Fibroblast of skin of back (primary cell): ENCODE data around the gene DISP1.
"Not testable (repeated sequence)": the region's sequence is repeated elsewhere in the genome, so short reads cannot be mapped to it uniquely, and the experiment has no call there.

Experiments
- DNase-seq: peaks from one replicate; pipeline ENCODE4 v3.0.0-alpha.2; 2013

DISP1 gene

GRCh38 chr1:222798975-222799374 is 15.9 kb upstream of the DISP1 start:
- DNase-seq = no peak

DNA sequence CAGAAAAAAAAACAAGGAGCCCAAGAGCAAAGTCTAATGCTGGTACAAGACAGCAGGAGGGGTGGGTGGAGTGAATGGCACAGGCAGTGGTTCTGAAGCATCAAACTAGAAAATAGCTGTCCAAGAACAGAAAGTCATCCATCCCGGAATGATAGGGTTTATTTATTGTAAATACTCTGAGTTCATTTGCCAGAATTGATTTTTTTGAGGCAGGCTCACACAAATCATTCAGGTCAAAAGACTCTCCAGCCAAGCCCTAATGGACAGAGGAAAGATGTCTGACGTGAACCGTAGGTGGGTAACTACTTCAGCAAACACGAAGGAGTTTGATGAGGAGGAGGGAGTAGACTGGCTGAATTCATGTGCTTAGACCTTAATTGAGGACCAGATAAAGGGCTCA is 13.8 kb upstream of the DISP1 start:
- no peak for DNase-seq

DNA sequence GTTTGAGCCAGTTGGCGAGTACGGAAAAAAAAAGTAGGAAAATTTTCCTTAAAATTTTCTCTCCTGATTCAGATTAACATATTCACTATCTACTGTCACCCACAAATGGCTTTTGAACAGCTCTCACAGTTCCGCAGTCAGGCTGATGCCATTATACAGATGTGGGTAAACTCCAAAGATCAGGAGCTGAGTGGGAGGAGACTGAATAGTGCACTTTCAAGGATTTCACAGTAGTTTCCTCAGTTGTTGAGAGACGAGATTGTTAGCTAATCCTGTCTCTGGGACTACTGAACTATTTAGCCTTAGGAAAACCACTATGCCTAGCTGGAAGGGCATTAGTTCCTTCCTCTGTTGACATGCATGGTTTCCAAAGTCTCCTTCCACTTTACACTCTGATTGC is 3.2 kb upstream of the DISP1 start:
- DNase-seq = no peak

DNA sequence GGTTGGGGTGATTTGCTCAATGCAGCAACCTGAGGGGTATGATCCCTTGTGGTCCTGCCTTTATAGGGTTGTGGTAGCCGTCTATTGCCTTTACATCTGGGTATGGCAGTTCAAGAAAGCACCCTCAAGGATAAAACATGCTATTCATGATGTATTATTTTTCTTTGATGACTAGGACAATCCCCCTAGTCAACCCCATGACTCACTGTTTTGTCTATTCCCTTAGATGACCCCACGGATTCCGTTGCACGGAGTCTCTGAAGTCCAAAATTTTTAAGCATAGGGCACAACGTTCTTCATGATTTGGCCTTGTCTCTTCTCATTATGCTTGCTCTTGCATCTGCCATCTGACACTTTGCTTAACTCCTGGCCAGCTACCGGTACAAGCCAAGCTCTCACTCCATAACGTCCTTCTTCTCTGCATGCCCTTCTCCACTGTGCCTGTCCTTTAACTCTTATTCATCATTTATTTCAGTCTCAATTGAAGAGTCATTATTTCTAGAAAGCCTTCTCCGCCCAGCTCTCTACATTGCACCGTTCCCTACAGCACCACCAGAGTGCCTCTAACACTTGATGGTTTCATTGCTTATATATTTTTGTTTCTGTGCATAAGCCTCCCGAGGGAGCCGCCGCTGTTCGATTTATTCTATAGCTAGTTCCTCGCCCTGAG is 838 bp upstream of the DISP1 start:
- peak; percentile 84 for DNase-seq

GRCh38 chr1:222815440-222815765 is 564 bp downstream of the DISP1 start:
- DNase-seq = no peak

DNA sequence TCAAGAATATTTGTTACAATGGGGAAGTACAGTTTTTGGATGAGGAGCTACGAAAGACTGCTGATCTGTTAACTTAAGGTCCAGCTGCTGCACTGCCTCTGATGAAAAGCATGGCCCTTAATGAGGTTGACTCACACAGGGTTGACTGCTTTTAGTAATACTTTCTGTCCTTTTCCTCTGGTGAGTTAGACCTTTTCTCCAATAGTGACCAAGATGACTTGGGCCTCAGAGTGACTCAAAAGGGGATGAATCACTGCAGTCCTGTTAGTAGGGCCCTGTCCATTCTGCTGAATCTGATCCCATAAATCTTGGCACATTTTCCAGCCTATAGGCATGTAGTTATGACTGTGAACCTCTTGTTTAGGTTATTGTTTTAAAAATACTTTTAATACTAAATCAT is 2.7 kb downstream of the DISP1 start:
- peak; percentile 99 for DNase-seq

GRCh38 chr1:222818171-222818570 is 3.3 kb downstream of the DISP1 start:
- no peak for DNase-seq

DNA sequence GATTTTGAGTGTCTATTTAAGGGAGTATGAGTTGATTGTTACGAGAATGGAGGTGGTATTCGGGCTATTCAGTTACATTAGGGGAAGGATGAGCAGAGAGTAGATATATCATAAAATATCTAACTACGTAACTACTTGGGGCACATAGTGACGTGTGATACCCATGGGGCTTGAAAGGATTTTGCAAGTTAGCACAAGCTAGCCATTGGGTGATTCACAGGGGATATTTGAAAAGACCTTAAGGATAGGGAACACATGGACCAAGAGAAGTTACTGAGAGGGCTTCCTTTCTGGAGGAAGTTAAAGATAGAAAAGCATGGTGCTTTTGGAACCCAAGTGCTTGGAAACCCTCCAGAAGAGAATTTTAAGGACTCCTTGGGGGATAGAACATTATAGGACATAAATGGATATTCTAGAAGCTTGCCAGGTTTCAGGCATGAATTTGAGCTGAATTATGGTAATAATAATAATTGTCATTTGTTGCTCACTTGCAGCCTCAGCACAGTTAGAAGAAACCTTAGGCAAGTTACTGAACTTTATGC is 5.4 kb downstream of the DISP1 start:
- no peak for DNase-seq

- peak; percentile 16 for DNase-seq
Measured at GRCh38 chr1:222821239-222821638, 6.4 kb downstream of the DISP1 start.

- DNase-seq = no peak
Measured at GRCh38 chr1:222823695-222824094, 8.9 kb downstream of the DISP1 start.

- no peak for DNase-seq
Measured at GRCh38 chr1:222824641-222825040, 9.8 kb downstream of the DISP1 start.

GRCh38 chr1:222828939-222829338 is 14.1 kb downstream of the DISP1 start:
- no peak for DNase-seq

GRCh38 chr1:222829868-222830267 is 15.0 kb downstream of the DISP1 start:
- no peak for DNase-seq

DNA sequence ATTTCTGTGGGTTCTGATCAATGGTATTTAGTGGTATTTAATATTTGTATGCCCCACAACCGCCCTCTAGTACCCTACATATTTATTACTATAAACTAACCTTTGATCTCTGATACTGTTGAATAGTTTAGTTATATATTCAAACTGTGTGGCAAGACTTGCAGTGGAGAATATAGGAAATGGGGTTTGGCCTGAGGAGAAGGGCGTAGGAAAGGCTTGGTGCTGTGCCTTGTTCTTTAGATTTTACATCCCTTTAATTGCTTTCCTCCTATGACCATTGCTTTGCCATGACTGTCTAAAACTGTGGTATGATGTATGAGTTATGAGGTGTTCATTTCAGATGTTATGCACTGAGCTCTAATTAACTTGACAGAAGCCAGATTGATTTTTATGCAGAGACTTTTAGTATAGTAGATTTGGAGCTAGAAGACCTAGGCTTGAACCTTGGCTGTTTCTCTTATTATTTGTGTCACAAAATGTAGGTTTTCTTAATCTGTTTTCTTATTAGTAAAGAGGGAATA is 18.6 kb downstream of the DISP1 start:
- DNase-seq = no peak

GRCh38 chr1:222843469-222844410 is 28.9 kb downstream of the DISP1 start:
- DNase-seq = no peak

DNA sequence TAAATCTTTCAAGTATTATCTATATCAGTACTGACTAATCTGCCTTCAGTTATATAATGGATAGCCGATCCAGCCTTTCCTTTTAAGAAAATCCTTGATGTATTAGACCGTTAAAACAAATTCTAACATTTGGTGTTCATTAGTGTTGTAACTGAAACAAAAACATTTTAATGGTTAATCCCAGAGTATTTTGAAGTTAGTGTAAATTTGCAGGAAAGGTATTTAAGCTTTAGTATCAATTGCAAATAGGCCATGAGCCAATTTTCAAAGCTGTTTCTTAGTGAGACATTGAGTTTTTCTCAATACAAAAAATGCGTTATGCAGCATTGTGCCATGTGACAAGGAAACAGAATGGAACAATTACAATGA is 29.6 kb downstream of the DISP1 start:
- no peak for DNase-seq

GRCh38 chr1:222845763-222846162 is 30.9 kb downstream of the DISP1 start:
- no peak for DNase-seq

DNA sequence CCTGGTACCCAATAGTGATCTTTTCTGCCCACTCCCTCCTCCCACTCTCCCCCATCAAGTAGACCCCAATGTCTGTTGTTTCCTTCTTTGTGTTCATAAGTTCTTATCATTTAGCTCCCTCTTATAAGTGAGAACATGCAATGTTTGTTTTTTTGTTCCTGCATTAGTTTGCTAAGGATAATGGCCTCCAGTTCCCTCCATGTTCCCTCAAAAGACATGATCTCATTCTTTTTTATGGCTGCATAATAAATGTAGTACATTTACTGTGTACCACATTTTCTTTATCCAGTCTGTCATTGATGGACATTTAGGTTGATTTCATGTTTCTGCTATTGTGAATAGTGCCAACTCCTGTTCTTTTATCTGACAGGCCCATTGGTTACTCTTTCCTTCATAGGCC is 35.7 kb downstream of the DISP1 start:
- not testable (repeated sequence) for DNase-seq

DNA sequence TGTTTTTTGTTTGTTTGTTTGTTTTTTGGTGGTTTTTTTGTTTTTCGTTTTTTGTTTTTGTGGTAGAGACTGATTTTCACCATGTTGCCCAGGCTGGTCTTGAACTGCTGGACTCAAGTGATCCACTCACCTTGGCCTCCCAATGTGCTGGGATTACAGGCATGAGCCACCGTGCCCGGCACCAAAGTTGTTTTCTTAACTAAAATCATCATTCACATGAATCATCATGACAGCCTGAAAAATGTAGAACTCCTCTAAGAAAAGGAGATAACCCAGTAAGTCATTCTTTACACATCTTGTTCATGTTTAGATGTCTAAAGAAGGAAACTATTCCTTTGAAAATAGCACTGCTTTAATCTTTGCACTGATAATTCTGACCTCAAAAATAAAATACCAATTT is 37.5 kb downstream of the DISP1 start:
- DNase-seq = peak; percentile 61

DNA sequence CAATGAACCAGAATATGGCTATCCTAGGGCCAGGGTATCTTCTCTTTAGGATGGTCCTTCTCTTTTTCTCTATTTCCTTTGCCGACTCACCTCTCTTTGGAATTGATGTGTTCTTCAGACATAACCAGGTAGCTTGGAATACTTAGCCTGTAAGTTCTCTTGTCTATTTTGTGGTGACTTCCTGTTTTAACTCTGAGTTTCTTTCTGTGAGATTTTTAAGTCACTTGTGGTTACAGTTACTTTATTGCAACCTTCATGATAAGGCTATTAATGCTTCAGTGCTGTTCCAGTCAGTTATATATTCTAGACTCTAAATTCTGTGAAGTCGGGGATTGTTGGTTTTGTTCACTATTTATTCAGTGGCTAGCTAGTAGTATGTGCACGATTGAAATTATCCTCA is 46.2 kb downstream of the DISP1 start:
- no peak for DNase-seq
